ENCODE measurements around the gene ADGRL3. TPM values are rescaled to one million over a fixed set of nuclear protein-coding genes. Genes with fewer than 3 reads are reported as not detected.

Gene ADGRL3
- total and polyA plus RNA-seq, 7 donors, result under 0.01 to 11.9 (median 5.4) TPM

DNA sequence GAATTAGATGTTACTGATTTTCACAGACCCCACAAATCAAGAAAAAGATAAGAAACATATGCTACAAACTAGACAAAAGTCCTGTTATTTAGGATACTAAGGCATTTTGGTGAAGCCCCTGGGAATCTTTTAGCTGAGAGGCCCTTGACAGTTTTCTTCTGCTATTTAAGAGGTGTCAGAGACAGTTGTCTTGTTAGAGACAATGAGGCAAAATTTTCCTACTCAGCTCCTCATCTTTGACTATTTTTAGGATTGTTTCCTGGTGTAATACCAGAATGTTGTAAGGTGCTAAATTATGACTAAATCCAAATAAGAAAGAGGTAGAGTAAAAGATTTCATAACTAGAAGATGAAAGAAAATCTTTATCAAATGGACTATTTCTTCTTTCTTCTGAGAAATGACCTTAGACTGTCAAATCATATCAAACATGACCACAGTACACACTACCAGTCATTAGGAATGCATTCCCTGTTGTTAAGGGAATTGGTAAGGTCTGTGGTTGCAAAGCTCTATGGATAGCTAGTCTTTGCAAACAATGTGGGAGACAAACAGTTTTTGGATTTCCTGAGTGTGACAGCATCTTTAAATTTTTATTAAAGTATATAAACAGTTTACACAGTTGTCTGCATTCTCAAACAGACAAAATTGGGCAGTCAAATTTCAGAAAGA, 926.1 kb downstream of the ADGRL3 start:
- no peaks in the 10 kb centered on the region for H3K4me1 ChIP-seq
- intact Hi-C loops (cut with DNase I), result no loop called here
- TF ChIP-seq POLR2A (IDR thresholded peaks at IDR 0.05), result no peak
- TF ChIP-seq EP300 (IDR thresholded peaks at IDR 0.05), result no peak
- TF ChIP-seq, protein P1, sequence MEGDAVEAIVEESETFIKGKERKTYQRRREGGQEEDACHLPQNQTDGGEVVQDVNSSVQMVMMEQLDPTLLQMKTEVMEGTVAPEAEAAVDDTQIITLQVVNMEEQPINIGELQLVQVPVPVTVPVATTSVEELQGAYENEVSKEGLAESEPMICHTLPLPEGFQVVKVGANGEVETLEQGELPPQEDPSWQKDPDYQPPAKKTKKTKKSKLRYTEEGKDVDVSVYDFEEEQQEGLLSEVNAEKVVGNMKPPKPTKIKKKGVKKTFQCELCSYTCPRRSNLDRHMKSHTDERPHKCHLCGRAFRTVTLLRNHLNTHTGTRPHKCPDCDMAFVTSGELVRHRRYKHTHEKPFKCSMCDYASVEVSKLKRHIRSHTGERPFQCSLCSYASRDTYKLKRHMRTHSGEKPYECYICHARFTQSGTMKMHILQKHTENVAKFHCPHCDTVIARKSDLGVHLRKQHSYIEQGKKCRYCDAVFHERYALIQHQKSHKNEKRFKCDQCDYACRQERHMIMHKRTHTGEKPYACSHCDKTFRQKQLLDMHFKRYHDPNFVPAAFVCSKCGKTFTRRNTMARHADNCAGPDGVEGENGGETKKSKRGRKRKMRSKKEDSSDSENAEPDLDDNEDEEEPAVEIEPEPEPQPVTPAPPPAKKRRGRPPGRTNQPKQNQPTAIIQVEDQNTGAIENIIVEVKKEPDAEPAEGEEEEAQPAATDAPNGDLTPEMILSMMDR (IDR thresholded peaks at IDR 0.05), result no peak
- no peak for TF ChIP-seq POLR2AphosphoS5 (IDR thresholded peaks at IDR 0.05)

More for the DNA sequence above, 926.1 kb downstream of the ADGRL3 start:
- H3K9me3 ChIP-seq, result no peaks in the 10 kb centered on the region
- no peak overlapping the region for H3K27ac ChIP-seq
- DNase-seq, result no peak
- H3K4me3 ChIP-seq, result no peak overlapping the region
- H3K36me3 ChIP-seq, result no peaks in the 10 kb centered on the region
- no peaks in the 10 kb centered on the region for H3K27me3 ChIP-seq

Small RNAs within 50 kb of the gene (small RNA-seq; reads per million reads assigned to genes)
- 0 reads per million in 3 donors for gene RF00019
